SKM-1 (cell line): ENCODE measurements around the gene SGTB.

Source experiments
- DNase-seq: peaks from one replicate; lab custom pipeline; 2025; ENCODE audit not compliant: unreplicated experiment; lab: John Stamatoyannopoulos, UW

Gene SGTB, protein sequence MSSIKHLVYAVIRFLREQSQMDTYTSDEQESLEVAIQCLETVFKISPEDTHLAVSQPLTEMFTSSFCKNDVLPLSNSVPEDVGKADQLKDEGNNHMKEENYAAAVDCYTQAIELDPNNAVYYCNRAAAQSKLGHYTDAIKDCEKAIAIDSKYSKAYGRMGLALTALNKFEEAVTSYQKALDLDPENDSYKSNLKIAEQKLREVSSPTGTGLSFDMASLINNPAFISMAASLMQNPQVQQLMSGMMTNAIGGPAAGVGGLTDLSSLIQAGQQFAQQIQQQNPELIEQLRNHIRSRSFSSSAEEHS

DNA sequence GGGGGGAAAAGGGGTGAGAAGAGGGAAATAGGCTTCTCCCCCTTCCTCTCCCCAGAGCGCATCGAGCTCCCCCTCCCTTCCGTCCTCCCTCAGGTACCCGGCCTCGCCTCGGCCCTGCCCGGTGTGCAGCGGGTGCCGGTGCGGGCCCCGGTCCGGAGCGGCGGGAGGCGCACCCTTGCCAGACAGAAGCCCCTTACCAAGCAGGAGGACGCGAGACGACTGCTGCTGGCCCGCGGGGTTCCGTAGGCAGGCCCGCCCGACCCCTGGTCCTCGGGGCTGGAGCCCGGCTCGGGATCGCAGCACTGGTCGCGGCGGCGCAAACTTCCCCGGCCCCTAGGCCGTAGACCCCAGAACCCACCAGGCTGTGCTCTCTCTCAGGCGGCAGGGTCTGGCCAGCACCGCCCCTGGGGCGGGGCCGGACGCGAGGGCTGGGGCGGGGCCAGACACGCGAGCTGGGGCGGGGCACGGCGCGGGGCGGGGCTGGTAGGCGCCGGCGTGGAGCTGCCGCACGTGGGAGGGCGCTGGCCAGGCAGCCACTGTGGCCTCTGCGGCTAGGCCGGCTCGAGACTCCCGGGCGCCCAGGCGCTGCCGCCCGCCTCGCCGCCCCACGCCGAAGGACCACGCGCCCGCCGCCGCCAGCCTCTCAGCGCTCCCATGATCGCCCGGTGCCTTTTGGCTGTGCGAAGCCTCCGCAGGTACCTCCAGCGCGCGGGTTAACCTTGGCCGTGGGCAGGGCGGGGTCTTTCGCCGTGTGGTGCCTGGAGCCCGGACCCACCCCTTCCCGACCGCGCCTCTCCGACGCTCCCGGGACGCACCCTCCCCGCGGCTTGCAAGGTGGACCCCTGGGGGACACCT, at the start of gene SGTB, which contains the start of gene NLN:
Gene SGTB (minus strand): TSS at position 390 of the 855 bp plus-strand sequence. CDS start 1,302 bp downstream, outside the sequence.
Gene NLN (plus strand): TSS at position 486 of the 855 bp plus-strand sequence. CDS start 169 bp downstream, at position 655.
- DNase-seq, result no peak

DNA sequence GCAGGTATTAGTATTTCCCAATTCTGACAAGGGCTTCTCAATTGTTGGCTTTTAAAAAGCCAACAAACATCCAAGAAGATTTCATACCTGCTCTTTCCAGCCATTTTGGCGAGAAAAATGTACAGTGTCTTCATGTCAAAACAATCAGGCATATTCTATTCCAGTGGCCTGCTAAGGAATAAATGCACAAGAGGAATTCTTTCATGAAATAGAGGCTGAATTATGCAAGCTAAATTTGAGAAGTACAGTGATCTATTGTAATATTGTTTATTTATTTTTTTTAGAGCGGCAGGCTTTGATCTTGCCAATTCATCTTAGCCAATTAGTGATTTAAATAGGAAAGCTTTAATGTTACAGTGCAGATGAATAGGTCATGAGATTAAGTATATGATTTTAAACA, 49.4 kb upstream of the SGTB start:
- DNase-seq, result no peak

DNA sequence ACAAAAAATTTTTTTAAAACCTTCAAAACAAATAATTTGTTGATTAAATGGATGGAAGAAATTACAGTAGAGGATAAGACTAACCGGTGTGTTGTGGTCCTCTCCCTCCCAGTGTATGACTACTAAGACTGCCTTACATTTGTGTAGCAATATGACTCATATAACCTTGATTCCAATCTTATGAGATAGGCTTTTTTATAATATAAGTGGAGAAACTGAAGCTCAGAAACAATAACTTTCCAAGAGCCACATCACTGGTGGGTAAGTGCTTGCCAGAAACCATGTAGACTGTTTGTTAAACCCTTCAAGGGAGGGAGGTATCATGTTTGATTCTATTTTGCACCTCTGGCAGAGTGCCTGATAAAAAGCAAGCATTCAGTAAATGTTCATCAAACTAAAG, 47.6 kb upstream of the SGTB start:
- DNase-seq, result no peak

GRCh38 chr5:65768723-65769346, 46.9 kb upstream of the SGTB start:
- no peak for DNase-seq

- no peak for DNase-seq
These were observed 45.7 kb upstream of the SGTB start for GRCh38 chr5:65767565-65767964.

- no peak for DNase-seq
These were observed 44.9 kb upstream of the SGTB start for GRCh38 chr5:65766781-65767180.

- no peak for DNase-seq
These were observed 44.3 kb upstream of the SGTB start for GRCh38 chr5:65766175-65766574.

DNA sequence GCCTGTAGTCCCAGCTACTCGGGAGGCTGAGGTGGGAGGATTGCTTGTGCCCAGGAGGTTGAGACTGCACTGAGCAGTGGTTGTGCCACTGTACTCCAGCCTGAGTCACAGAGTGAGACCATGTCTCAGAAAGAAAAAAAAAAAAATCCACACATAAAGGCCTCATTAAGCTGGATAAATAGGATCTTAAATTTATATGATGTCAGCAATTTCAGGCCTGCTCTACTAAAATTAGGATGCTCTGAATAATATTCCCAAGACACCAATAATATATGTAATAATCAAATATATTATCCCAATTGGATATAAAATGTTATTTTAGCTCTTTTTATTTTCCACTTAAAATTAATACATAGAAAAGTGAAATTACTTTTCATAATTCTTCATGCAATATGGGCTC, 43.7 kb upstream of the SGTB start:
- no peak for DNase-seq

- no peak for DNase-seq
These were observed 40.3 kb upstream of the SGTB start for GRCh38 chr5:65762234-65762633.

- no peak for DNase-seq
These were observed 38.8 kb upstream of the SGTB start for GRCh38 chr5:65760504-65761275.

GRCh38 chr5:65758546-65759144, 36.7 kb upstream of the SGTB start:
- DNase-seq, result no peak

DNA sequence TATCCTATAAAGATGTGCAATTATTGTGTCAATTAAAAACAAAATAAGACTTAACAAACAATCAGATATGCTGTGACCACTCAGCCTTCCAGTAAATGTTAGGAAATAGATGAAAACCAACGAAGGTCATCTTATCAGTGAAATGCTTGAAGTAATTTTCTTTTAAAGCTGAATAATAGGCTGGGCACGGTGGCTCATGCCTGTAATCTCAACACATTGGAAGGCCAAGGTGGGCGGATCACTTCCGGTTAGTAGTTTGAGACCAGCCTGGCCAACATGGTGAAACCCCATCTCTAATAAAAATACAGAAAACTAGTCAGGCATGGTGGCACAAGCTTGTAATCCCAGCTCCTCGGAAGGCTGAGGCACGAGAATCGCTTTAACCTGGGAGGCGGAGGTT, 31.3 kb upstream of the SGTB start:
- no peak for DNase-seq

DNA sequence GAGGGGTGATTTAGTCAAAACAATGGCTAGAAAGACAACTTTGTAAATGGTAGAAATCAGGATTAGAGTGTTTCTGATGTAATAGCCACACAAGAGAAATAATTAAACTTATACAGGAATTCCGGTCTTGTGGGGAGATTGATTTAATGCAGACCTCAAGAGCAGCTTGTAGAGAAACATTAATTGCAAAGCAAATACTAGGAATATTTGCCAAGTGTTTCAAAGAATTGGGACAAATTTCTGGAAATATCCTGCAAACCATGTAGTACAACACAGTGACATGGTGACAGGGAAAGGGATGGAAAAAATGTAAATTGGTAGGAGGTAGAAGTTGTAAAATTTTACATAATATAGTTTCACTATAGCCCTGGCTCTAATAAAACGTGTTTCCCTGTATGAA, 29.0 kb upstream of the SGTB start:
- no peak for DNase-seq

- no peak for DNase-seq
These were observed 28.0 kb upstream of the SGTB start for GRCh38 chr5:65749956-65750355.

DNA sequence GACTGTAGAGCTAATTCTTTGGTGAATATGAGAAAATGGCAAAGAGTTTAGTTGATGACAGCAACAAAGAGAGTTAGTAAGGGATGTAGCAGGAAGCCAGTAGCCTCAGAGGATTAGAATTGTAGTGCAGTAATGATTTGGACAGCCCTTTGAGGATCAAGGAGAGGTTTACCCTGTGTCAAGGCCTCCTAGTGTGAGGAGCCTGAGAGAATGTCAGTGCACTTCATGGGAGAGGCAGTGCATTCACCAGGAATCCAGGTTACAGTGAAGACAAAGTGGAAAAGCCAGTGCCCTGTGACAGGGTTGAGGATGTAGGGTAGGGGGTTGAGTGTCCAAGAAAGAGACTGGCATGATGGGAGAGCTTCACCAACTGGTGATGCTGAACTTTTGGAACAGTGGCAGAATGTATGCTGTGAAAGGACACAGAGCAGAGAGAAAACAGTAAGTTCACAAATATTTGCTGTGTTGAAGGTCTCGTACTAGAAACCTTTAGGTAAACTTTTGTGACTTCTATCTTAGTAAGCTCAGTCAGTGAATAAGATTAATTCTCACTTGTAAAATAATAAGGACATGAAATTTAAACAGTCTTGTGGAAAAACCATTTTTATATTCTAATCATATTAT, 27.4 kb upstream of the SGTB start:
- no peak for DNase-seq

DNA sequence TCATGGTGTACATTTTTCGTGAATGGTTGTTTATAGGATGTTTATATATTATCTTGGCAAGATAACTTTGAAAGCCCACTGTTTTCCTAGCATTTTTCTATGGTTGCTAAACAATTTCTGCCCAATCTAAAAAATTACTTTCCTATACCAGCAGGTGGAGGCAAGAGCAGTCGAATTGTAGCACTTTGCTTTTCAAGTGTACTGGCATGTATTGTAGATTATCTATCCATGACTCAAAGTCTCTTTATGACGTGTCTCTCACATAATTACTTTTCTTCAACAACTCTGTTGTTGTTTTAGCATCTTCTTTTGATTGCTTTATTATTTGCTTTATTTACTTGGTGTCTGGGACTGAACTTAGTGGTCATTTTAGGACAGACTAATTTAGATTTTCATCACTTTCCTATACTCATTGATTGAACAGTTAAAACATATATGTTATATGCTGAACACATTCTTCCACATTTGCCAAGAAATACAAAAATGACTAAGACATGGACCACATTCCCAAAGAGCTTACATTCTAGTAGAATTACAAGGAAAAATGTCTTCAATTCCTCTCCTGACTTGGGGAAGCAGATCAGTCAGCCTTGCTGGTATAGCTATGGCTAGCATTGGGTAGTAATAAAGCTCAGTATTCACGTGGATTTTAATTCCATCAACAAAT, 20.8 kb upstream of the SGTB start:
- peak; percentile 14 for DNase-seq

DNA sequence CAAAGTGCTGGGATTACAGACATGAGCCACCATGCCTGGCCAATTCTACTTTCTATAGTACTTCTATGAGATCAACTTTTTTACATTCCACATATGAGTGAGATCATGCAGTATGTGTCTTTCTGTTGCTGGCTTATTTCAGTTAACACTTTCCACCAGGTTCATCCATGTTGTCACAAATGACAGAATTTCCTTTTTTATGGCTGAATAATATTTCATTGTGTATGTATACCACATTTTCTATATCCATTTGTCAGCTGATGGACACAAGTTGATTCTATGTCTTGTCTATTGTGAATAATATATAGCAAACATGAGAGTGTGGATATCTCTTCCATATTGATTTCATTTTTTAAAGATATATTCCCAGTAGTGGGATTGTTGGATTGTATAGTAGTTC, 17.3 kb upstream of the SGTB start:
- no peak for DNase-seq

DNA sequence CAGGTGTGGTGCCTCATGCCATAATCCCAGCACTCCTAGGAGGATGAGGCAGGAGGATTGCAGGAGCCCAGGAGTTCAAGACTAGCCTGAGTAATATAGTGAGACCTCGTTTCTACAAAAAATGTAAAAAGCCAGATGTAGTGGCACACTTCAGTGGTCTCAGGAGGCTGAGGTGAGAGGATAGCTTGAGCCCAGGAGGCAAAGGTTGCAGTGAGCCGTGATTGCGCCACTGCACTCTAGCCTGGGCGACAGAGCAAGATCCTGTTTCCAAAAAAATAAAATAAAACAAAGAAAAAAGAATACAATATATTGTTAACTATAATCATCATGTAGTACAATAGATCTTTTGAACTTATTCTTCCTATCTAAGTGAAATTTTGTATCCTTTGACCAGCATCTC, 16.4 kb upstream of the SGTB start:
- no peak for DNase-seq

- no peak for DNase-seq
These were observed 15.9 kb upstream of the SGTB start for GRCh38 chr5:65737842-65738241.

- DNase-seq, result no peak
These were observed 14.1 kb upstream of the SGTB start for GRCh38 chr5:65736011-65736410.
